Fibroblast of lung (primary cell): Measurements from ENCODE around the gene CPA5. TPM values are rescaled to one million over a fixed set of nuclear protein-coding genes. Genes with fewer than 3 reads are reported as not detected.

Source experiments
- DNase-seq, 2 donors: peaks; one replicate each; pipeline versions ENCODE4 v3.0.0 to v3.0.0-alpha.2; 2010; ENCODE audit warnings: low read depth in 2 of 2
- H2AFZ ChIP-seq: 2 replicates; pipeline ENCODE4 v1.5.1; 2012; ENCODE audit warnings: low read length, control low read depth, inconsistent platforms
- H3K27ac ChIP-seq: 2 replicates; pipeline ENCODE4 v1.5.1; 2011; ENCODE audit warnings: low read length, control low read depth; ENCODE audit not compliant: insufficient read depth
- H3K27me3 ChIP-seq: 2 replicates; pipeline ENCODE4 v1.5.1; 2011; ENCODE audit warnings: mild to moderate bottlenecking, low read length; ENCODE audit not compliant: control insufficient read depth, insufficient read depth
- H3K36me3 ChIP-seq: 2 replicates; pipeline ENCODE4 v1.5.1; 2011; ENCODE audit warnings: low read length; ENCODE audit not compliant: control insufficient read depth, insufficient read depth
- H3K4me1 ChIP-seq: 2 replicates; pipeline ENCODE4 v1.5.1; 2011; ENCODE audit warnings: low read length; ENCODE audit not compliant: control insufficient read depth, insufficient read depth; ENCODE audit errors: extremely low read depth
- H3K4me2 ChIP-seq: 2 replicates; pipeline ENCODE4 v1.5.1; 2011; ENCODE audit warnings: low read length, control low read depth; ENCODE audit not compliant: insufficient read depth; ENCODE audit errors: extremely low read depth
- H3K4me3 ChIP-seq, 4 experiments: fragments of 200-600 bp in 1 of 4; sonication (generic) in 1 of 4; replicated peaks in 1 of 4; 2 replicates each; pipeline ENCODE4 v1.5.1; 2011 to 2016; ENCODE audit warnings: low read length in 4 of 4, low read depth in 3 of 4, mild to moderate bottlenecking in 3 of 4, control low read depth in 2 of 4, inconsistent platforms in 1 of 4, mixed read lengths in 1 of 4; ENCODE audit not compliant: insufficient read depth in 1 of 4; ENCODE audit errors: control extremely low read depth in 1 of 4
- H3K79me2 ChIP-seq: 2 replicates; pipeline ENCODE4 v1.5.1; 2012; ENCODE audit warnings: mild to moderate bottlenecking, low read length, inconsistent platforms; ENCODE audit not compliant: control insufficient read depth, insufficient read depth
- H3K9ac ChIP-seq: 2 replicates; pipeline ENCODE4 v1.5.1; 2011; ENCODE audit warnings: mild to moderate bottlenecking, low read length, control low read depth; ENCODE audit not compliant: insufficient read depth
- H3K9me3 ChIP-seq: 2 replicates; pipeline ENCODE4 v1.5.1; 2012; ENCODE audit warnings: low read depth, low read length; ENCODE audit not compliant: control insufficient read depth, insufficient read depth
- H4K20me1 ChIP-seq: 2 replicates; pipeline ENCODE4 v1.5.1; 2011; ENCODE audit warnings: low read length; ENCODE audit not compliant: control insufficient read depth, insufficient read depth; ENCODE audit errors: extremely low read depth
- CTCF ChIP-seq, 2 donors: IDR thresholded peaks in 1 of 2; conservative IDR thresholded peaks in 1 of 2; 1 replicate in 1 of 2; 2 replicates in 1 of 2; pipeline ENCODE4 v1.5.1; 2011 to 2012; ENCODE audit warnings: low read length in 2 of 2, control low read depth in 1 of 2, inconsistent platforms in 1 of 2, low read depth in 1 of 2, mild to moderate bottlenecking in 1 of 2
- EZH2 ChIP-seq: IDR thresholded peaks from 2 replicates; pipeline ENCODE4 v1.5.1; 2012; ENCODE audit warnings: low read length, control low read depth, mild to moderate bottlenecking; ENCODE audit errors: missing control alignments
- polyA plus RNA-seq, 2 donors: library from polyadenylated mRNA; depleted of rRNA in 1 of 2; stranded (reverse) in 1 of 2; unstranded in 1 of 2; fragments of >200 nt; gene quantifications; 2 replicates each; pipeline ENCODE4 v1.2.1, GENCODE V29; 2011 to 2012; ENCODE audit warnings: missing spikeins in 1 of 2
- total RNA-seq: library from RNA; depleted of rRNA; stranded (reverse); fragments of >200 nt; gene quantifications from 2 replicates; pipeline ENCODE4 v1.2.1, GENCODE V29; 2014

The CPA5 gene
- total and polyA plus RNA-seq, 2 donors (not counting 1 experiment from before 2014, with no cell fraction given), result not detected

GRCh38 chr7:130413201-130413600 lies 68.6 kb downstream of the CPA5 start:
- H3K36me3 ChIP-seq, result no peaks in the 10 kb centered on the region
- no peak for DNase-seq
- no peak overlapping the region for H3K4me3 ChIP-seq
- H4K20me1 ChIP-seq, result no peaks in the 10 kb centered on the region
- H3K27ac ChIP-seq, result no peak overlapping the region
- no peak overlapping the region for H3K9ac ChIP-seq
- no peak overlapping the region for H2AFZ ChIP-seq
- H3K79me2 ChIP-seq, result no peaks in the 10 kb centered on the region
- TF ChIP-seq EZH2, result no peak
- no peak for TF ChIP-seq CTCF (conservative IDR thresholded peaks at IDR 0.05 in 1 of 2, IDR thresholded peaks at IDR 0.05 in 1 of 2; ENCODE audit: low read depth in 1 of 2, low read length in 2 of 2)
- H3K4me2 ChIP-seq, result no peak overlapping the region
- H3K4me1 ChIP-seq, result peaks cover 4% of the 10 kb centered on the region
- H3K9me3 ChIP-seq, result no peaks in the 10 kb centered on the region
- H3K27me3 ChIP-seq, result no peaks in the 10 kb centered on the region

- Histone ChIP-seq H3K9ac (no peak overlapping the region), H4K20me1 (no peaks in the 10 kb centered on the region), H2AFZ (no peak overlapping the region), H3K9me3 (no peaks in the 10 kb centered on the region), H3K4me3 (no peak overlapping the region), H3K36me3 (no peaks in the 10 kb centered on the region), H3K4me1 (no peaks in the 10 kb centered on the region), H3K4me2 (no peak overlapping the region), H3K27me3 (no peaks in the 10 kb centered on the region), H3K27ac (no peak overlapping the region), H3K79me2 (no peaks in the 10 kb centered on the region)
- TF ChIP-seq CTCF (conservative IDR thresholded peaks at IDR 0.05 in 1 of 2, IDR thresholded peaks at IDR 0.05 in 1 of 2; ENCODE audit: low read depth in 1 of 2, low read length in 2 of 2) (no peak), EZH2 (no peak)
- DNase-seq, result no peak
Observed at GRCh38 chr7:130415006-130415405, 70.4 kb downstream of the CPA5 start.

GRCh38 chr7:130417213-130417612 lies 72.6 kb downstream of the CPA5 start:
- no peak overlapping the region for H2AFZ ChIP-seq
- no peaks in the 10 kb centered on the region for H4K20me1 ChIP-seq
- H3K9ac ChIP-seq, result no peak overlapping the region
- no peaks in the 10 kb centered on the region for H3K4me1 ChIP-seq
- H3K9me3 ChIP-seq, result no peaks in the 10 kb centered on the region
- H3K36me3 ChIP-seq, result no peaks in the 10 kb centered on the region
- H3K4me3 ChIP-seq, result no peak overlapping the region
- DNase-seq, result no peak
- TF ChIP-seq EZH2 (no peak), CTCF (conservative IDR thresholded peaks at IDR 0.05 in 1 of 2, IDR thresholded peaks at IDR 0.05 in 1 of 2; ENCODE audit: low read depth in 1 of 2, low read length in 2 of 2) (no peak)
- H3K27me3 ChIP-seq, result no peaks in the 10 kb centered on the region
- no peak overlapping the region for H3K27ac ChIP-seq
- no peak overlapping the region for H3K4me2 ChIP-seq
- no peaks in the 10 kb centered on the region for H3K79me2 ChIP-seq
